Stimulated activated CD4-positive, alpha-beta T cell treated with anti-CD3 and anti-CD28 coated beads, Interleukin-2, amount 100 ng/mL, for 24 hours (primary cell): ENCODE results near the gene PPM1H.
A peak's percentile ranks its signal among the peaks of the same experiment; 100 is the strongest.

Source experiments
- DNase-seq, 2 donors: peaks; one replicate each; pipeline ENCODE4 v3.0.0-alpha.2; 2020

The PPM1H gene

DNA sequence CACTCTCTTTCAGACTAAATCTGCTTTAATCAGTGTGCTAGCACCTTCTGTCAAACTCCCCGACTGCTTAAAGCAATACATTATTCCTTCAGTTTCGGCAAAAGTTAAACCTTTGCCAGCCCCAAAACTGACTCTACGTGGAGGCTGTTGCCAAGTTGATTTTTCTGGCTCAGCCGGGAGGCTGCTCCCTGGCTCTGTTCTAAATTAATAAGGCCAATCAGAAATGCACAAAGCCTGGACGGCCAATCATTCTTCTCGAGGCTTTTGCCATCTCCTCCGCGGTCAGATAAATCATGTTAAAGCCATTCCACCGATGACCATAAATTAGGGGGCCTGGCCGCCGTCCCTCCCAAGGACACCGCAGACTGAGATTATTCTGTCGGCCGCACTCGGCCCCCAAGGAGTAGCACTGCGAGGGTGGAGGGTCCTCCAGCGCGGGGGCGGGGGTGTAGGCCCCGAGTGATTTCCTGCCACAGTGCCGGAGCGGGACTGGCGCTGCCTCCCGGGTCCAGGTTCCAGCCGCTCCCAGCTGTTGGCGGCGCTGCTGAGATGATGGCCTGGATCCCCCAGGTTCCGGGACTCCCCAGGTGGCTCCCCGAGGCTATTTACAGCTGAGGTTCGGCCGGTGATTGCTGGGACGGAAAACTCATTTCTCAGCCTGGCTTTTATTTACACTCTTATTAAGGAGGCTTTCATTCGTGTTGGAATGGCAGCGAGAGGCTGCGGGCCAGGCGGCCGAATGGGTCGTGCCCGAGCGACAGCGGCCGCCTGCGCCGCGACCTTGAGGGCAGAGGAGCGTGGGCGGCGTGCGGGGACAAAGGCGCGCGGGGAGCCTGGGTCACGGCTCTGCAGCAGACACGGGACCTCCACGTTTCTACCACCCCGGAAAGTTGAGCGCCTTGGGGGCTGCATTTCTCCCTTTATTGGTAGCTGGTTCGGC is 303.2 kb downstream of the PPM1H start:
- peak in 1 of 2 donors; percentile 29 for DNase-seq

DNA sequence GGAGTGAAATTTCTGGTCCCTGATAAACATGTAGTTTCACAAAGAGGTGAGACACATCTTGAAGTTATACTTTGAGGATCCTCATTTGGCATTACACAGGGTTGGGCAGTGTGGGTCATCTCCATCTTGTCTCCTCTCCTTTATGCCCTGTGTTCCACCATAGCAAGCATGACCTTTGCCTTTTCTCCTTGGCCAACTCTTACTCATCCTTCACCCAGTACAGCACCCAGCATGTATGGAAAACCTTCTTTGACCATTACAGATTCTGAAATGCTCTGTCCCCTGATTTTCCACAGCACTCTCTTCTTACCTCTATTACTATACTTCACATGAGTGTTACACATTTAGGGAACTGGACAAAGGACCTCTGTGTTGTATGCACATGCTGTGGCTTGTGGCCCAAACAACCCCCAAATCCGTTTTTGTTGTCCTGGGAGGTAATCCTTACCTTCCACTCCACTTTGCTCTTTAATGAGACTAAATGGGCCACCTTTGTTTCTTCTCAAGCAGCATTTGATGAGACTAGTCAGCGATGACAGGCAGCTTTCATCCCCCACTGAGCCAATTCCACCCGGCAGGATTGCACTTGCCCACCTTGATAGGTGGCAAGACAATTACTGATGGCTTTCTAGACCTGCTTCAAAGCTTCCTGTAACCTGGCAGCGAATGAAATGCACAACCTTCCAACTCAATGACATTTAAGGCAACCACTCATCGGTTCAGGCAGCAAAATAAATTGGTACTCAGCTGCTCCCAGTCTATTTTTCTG is 304.8 kb downstream of the PPM1H start:
- DNase-seq = no peak

DNA sequence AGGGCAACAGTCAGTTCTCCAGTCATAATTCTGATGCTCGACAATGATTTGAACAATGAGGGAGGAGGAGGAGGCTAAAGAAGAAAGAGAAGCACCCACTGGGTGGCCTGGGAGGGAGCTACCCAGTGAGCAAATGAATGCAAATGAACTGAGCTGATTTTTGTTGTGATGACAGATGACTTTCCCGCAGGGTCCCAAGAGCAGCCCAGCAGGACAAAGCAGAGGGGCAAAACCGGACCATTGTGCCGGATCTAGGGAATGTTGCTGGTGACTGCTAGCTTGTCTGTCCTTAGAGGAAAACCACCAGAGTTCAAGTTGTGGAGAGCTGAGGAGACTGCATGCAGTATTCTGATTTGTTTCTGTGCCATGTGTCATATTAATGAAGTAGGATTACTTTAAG is 305.5 kb downstream of the PPM1H start:
- no peak for DNase-seq

DNA sequence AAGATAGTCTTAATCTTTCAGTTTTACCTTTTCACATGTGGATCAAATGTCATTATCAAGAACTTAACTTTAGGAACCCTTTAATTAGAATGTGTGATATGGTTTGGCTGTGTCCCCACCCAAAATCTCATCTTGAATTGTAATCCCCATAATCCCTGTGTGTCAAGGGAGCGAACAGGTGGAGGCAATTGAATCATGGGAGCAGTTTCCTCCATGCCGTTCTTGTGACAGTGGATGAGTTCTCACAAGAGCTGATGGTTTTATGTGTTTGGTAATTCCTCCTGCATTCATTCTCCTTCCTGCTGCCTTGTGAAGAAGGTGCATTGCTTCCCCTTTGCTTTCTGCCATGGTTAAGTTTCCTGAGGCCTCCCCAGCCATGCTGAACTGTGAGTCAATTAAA is 307.8 kb downstream of the PPM1H start:
- DNase-seq = no peak

DNA sequence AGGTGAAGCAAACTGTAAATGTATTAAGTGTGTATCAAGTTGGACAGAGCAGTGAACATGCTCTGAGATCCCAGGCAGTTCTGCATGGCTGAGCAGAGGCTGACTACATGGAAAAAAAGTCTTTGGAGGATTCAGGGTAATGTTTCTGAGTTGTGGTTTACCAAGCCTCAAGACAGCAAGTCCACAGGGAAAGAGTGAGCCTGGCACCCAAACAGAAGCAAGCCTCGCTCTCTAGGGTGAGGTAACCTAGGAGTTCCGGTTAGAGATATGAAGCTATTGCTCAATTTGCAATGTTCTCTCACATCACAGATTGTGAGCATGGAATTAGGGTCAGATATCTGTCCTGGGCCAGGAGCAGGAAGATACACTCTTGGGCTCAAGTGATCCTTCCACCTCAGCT is 309.7 kb downstream of the PPM1H start:
- no peak for DNase-seq

DNA sequence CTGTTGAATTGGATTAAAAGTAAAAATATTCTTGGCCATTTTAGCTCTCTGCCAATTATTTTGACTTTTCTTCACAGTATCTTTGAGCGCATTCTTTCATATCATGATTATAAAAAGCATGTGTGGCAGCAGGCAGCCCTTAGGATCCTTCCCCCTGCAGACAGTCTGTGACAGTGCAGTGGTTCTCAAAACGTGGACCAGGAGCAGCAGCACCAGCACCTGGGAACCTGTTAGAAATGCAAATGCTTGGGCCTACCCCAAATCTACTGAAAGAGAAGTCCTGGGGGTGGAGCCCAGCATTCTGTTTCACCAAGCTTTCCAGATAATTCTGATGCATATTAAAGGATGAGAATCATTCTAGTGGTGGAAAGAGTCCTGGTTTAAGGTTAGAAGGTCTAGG is 312.8 kb downstream of the PPM1H start:
- DNase-seq = no peak

DNA sequence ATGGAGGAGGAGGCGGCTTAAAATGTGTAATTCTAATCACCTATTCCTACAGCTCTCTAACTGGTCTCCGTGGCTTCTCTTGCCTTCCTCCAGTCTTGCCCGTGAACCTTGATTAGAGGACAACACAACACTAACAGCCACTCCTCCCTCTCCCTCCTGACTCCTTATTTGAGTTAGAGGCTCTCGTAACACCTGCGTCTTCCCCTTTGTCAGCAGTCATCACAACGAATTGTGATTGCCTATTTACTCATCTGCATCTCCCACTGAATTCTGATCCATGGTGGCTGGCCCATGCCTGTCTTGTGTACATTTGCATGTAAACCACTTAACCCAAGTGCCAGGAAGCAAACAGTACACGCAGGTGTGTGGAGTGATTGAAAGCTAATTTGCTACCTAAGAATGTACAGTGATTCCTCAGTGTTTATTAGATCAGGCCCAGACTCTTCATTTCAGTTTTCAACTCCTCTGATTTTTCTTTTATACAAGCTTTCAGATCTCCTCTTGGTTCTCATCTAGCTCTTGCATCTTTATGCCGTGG is 313.8 kb downstream of the PPM1H start:
- DNase-seq = no peak

DNA sequence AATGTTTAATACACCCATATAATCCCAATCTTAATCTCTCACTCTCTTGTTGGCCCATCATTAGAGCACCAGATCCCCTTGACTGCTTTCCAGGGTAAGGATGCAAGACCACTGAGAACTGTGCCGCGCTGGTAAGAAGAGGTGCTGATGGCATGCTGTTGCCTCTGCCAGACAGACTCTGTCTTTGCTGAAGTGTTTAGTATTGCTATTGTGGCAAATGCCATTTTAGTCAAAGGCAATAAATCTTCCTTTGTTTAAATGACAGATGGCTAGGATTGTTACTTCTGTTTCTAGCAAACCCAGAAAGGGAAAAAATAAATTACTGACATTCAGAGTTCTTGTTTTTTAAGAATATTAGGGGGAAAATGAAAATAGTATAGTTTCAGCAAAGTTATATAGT is 316.0 kb downstream of the PPM1H start:
- no peak for DNase-seq

DNA sequence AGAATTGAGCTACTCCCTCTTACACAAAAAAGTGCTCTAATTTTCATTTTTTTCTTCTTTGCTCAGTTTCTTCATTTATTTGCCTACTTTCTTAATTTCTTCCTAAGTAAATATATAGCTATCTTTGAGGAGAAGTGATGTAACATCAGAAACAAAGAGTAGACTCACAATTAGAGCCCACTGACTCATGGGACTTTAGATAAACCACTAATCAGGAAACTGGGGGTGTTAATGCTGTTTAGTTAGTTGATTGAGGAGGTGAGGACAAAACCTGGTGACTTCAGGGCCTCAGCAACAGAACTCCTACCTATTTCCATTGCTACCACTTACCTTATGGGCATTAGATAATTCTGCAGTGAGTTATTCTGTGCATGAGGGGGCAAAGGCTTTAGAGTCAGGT is 316.6 kb downstream of the PPM1H start:
- no peak for DNase-seq

DNA sequence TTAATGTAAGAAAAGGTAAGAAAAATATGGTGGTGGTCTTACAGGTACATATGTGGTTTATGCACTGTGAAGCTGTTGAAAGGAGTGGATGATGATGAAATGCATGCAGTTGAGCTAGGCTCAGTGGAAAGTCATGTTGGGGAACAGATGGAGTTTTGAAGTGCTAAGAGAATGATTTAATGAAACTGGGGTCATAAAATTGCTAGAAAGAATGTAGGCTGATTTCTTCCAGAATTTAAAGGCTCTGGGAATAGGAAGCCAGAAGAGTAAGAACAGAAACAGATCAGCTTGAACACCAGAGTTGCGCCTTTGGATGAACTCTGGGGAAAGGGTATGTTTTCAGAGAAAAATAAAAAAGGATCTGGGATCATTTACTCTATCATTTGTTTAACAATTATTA is 321.9 kb downstream of the PPM1H start:
- no peak for DNase-seq

DNA sequence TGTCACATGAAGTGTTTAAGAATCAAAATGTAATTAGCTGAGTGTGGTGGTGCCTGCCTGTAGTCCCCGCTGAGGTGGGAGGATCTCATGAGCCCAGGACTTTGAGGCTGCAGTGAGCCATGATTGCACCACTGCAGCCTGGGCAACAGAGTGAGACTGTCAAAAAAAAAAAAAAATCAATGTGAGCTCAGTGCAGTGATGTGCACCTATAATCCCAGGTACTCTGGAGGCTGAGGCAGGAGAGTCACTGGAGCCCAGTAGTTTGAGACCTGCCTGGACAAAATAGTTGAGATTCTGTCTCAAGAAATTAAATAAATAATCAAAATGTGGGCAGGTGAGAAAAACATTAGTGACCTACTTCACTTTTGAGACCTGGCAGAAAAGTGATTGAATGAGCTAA is 328.3 kb downstream of the PPM1H start:
- DNase-seq = no peak

DNA sequence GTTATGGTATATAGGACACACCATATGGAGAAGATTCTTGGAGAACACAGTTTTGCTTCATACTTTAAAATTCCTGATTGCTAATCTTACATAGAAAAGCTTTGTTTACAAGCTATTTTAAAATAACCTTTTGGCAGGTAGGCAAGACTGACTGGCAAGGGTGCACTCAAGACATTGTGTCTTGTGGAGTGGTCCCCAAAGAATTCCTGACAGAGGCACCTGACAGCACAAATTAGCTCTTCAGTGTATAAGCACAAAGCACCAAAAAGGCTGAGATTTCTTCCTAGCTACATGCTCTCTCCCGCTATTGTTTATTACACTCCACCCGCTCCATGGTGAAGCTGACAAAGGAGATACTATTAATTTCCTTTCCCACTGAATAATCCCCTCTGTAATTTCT is 329.0 kb downstream of the PPM1H start:
- DNase-seq = no peak

DNA sequence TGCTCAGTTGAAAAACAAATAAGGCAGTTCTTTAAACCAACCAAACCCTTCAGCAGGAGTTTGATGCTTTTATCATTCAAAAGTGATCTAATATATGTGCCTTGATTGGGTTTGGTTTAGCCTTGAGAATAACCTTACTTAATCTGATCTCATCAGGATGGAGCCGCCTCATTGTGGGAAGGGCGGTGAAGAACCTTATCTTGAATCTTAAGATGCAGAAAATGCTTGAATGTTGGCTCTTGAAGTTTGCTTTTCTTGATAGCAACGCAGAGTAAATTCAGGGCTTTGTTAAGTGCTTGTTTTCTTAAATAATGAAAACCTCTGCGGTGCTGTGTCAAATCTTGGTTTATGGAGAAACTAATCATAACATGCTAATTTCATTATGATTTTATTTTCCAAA is 330.1 kb downstream of the PPM1H start:
- DNase-seq = no peak

DNA sequence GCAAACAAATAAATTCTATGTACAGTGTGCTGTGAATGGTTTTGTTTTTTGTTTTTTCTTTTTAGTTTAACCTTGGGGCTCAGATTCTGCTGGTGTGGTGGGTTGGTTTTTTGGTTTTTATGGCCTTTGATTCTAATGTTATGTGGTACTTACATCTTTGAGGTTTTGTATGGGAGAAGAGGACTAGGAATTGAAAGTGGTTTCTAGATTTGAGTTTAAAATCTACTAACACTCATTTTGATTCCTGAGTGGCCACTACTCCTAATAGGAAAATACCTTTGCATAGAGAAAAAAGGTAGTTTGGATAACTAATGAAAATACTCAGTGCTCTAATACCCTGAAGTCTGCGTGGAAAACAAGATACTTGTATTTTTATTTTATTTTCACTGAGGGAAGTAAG is 330.6 kb downstream of the PPM1H start:
- DNase-seq = no peak

DNA sequence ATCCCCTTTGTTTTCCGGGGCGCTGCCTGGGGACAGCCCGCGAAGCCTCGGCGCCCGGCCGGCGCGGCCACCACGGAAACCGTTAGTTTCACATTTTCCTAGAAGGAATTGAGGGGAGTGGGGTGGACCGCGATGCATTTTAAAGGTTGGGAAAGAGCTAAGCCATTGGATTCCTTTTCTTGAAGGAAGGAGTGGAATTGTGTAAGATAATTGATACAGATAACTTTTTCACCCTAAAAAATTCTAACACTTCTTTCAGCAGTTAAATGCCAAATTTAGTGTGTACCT is 331.2 kb downstream of the PPM1H start:
- no peak for DNase-seq

DNA sequence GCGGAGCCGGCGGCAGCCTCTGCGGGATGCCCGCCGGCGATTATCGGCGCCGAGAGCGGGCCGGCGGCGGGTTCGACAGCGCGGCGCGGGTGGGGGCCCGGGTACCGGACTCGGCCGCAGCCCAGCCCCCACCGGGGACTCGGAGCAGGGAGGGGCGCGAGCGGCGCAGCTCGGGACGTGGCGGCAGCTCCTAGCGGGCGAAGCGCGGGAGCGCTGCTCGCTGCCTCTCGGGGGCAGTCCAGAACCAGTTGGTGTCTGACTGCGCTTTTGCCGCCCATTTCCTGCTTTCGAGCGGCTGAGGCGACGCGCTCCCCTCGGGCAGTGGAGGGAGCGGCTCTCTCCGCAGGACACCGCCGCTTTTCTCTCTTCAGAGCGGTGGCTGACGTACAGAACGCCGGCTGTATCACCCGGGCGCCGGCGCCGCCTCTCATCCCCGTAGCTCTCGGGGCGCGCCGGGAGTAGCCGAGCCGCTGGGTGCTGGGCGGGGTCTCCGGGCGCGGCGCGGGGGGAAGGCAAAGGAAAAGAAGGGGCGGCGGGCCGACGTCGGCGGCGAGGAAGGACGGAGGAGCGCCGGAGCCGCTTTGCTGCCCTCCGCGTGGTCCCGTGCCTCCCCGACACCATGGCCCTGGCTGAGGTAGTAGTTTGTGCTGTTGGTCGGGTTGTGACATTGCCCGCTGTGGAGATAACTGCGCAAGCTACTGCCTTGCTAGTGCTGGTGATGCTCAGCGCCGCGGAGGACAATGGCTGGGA is 331.7 kb downstream of the PPM1H start:
- DNase-seq = peak; percentile 76 to 79

DNA sequence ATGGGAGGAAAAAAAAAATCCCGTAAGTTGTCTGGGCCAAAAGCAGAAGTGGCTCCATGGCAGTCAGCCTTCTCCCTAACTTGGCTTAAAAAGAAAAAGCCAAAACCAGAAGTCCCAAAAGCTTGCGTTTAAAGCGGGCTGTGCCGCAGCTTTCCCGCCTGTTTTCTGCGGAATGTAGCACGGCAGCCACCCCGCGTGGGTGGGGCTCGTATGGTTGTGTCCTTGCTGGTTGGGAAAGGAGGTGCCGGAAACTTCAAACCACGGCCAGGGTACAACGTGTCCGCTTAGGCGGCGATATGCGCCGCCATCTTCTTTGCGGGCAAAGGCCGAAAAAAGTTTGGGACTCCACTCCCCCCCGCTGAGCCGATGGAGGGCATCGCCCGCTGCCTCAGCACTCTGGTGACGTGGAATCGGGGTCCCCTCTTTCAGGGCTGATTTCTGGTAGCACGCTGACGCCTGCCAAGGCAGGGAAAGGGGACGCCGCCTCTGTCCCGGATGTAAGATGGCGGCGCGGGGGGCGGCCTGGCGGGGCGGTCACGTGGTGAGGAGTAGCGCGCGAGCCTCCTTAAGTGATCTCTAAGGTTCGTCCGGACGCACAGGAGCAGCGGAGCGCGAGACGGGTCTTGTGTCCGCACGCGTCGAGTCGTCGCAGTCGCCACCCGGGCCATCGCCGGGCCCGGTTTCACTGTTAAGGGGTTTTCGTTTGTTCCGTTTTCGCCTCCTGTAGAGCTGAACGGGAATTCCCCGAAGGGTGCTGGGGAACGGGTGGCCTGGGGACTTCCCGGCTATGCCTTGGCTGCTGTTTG is 332.5 kb downstream of the PPM1H start:
- DNase-seq = peak; percentile 87

DNA sequence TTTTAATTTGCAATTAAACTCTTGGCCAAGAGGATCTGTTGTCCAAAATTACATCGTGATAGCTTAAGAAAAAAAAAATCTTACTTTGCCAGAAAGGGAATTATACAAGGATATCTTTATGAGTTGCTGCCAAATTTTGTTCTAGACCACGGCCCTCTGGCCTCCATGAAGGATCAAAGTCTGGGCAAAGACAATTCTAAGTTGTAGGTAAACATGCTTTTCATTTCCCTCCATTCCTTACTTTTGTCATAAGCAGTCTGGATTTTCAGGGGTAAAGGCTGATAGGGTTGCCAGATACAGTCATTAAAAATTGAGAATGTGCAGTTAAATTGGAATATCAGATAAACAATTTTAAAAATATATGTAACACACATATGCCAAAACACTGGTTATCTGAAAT is 333.2 kb downstream of the PPM1H start:
- DNase-seq = no peak

DNA sequence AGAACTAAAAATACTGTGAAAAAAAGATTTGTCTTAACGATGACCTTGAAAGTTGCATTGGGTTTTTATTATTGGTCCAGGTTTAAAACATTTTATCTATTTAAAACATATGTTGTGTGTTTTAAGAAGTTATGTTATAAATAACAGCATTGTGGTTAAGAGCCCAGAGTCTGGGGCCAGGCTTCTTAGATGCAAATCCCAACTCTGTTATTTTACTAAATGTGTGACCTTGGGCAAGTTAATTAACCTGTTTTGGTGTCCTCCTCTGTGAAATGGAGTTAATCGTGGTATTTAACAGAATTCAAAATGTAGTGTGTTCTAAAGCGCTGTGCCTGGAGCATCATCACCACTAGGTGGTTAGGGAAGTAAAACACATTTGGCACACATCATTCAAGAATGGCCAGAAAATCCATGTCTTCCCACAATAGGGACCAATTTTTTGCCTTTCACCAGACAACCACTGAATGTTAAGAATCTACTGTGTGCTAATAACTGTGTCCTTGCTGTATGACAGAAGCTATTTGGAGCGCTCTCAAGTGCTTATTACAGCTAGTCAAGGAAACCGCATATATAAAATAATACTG is 335.0 kb downstream of the PPM1H start:
- no peak for DNase-seq

DNA sequence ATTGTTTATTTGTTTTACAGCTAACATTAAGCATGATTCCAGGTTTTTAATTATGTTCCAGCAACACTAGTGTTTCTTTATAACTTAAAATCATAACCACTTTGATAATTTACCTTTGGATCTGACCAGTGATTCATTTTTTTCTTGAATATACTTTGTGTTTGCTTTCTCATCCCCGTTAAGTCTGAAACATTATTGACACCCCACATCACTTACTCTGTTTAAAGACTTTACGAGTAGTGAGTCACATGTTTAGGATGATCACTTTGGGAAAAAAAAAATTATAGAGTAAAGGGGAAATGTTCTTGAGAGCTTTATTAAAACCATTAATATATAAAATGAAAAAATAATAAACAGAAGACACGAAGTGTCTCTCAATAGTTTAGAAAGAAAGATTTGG is 336.1 kb downstream of the PPM1H start:
- DNase-seq = no peak

DNA sequence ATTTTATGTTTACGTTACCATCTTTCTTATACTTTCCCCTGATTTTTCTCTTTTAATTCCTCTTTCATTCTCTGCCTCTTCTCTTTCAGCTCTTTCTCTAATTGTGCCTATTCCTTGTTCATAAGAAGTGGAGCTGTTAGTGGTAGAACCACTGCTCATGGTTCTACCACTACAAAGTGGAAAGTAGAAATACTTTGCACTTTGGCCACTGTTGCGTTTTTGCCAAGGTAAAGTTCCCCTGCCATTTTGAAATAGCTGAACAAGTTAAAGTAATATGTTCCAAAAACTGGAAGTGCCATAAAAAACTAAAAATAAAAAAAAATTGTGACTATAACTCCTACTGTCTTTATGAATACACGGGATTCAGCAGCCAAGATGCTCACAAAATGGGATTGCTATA is 337.7 kb downstream of the PPM1H start:
- no peak for DNase-seq
